K562 (cell line): ENCODE measurements around the gene CFL1. TPM values are rescaled to one million over a fixed set of nuclear protein-coding genes. Genes with fewer than 3 reads are reported as not detected.
A peak's percentile ranks its signal among the peaks of the same experiment; 100 is the strongest.

Source experiments
- ADNP ChIP-seq: fragments of 200-800 bp; sonication (Bioruptor generic); IDR thresholded peaks from 2 replicates; pipeline ENCODE4 v1.6.1; 2016; ENCODE audit warnings: missing genetic modification characterization, missing compliant biosample characterization
- ASH1L ChIP-seq: fragments of 450-650 bp; IDR thresholded peaks from 2 replicates; pipeline ENCODE4 v1.6.1; 2018; ENCODE audit warnings: borderline replicate concordance, mild to moderate bottlenecking, low read depth; ENCODE audit not compliant: partially characterized antibody
- BDP1 ChIP-seq: IDR thresholded peaks from 3 replicates; pipeline ENCODE4 v1.6.1; 2011; ENCODE audit not compliant: insufficient read length, insufficient read depth
- BRD9 ChIP-seq: fragments of 450-650 bp; IDR thresholded peaks from 2 replicates; pipeline ENCODE4 v1.6.1; 2018; ENCODE audit warnings: low read depth; ENCODE audit not compliant: partially characterized antibody
- HDAC8 ChIP-seq: fragments of 450-650 bp; IDR thresholded peaks from 2 replicates; pipeline ENCODE4 v1.6.1; 2016; ENCODE audit warnings: mild to moderate bottlenecking, missing genetic modification characterization, moderate library complexity, missing compliant biosample characterization
- KDM5B ChIP-seq: fragments of 200-600 bp; sonication (generic); IDR thresholded peaks from 2 replicates; pipeline ENCODE4 v1.6.1; 2012; ENCODE audit warnings: low read depth, mild to moderate bottlenecking, moderate library complexity, low read length, control low read depth, inconsistent platforms; ENCODE audit not compliant: insufficient replicate concordance
- MIER1 ChIP-seq: fragments of 450-650 bp; IDR thresholded peaks from 2 replicates; pipeline ENCODE4 v1.6.1; 2016; ENCODE audit warnings: antibody characterized with exemption, mild to moderate bottlenecking, low read depth
- MNT ChIP-seq, 2 experiments: fragments of 450-650 bp; conservative IDR thresholded peaks; 2 replicates each; pipeline ENCODE4 v1.6.1; 2017; ENCODE audit warnings: mild to moderate bottlenecking in 2 of 2, moderate library complexity in 2 of 2
- REST ChIP-seq, 2 experiments: fragments of 450-650 bp; formaldehyde crosslinking in 1 of 2; IDR thresholded peaks; 2 replicates each; pipeline versions ENCODE4 v1.4.0 to v1.6.1; 2014 to 2020; ENCODE audit warnings: mild to moderate bottlenecking in 2 of 2, borderline replicate concordance in 1 of 2, low read depth in 1 of 2
- SIN3A ChIP-seq, 2 experiments: fragments of 150-350 bp in 1 of 2; IDR thresholded peaks; 2 replicates each; pipeline ENCODE4 v1.6.1; 2011 to 2016; ENCODE audit warnings: borderline replicate concordance in 2 of 2, low read depth in 2 of 2, low read length in 2 of 2, mild to moderate bottlenecking in 2 of 2, moderate library complexity in 2 of 2; ENCODE audit not compliant: control insufficient read depth in 1 of 2
- USF1 ChIP-seq: sonication (generic); formaldehyde crosslinking; IDR thresholded peaks from 2 replicates; pipeline ENCODE4 v1.9.0; 2022; ENCODE audit warnings: mild to moderate bottlenecking, missing genetic modification reagents
- XRCC3 ChIP-seq: fragments of 450-650 bp; IDR thresholded peaks from 2 replicates; pipeline ENCODE4 v1.6.1; 2017; ENCODE audit warnings: mild to moderate bottlenecking, moderate library complexity
- XRCC4 ChIP-seq: IDR thresholded peaks from one replicate; pipeline ENCODE4 v1.6.1; 2011; ENCODE audit not compliant: insufficient read depth, insufficient read length; ENCODE audit errors: extremely low read depth
- ZBTB8A ChIP-seq: fragments of 450-650 bp; IDR thresholded peaks from 2 replicates; pipeline ENCODE4 v1.6.1; 2018; ENCODE audit warnings: mild to moderate bottlenecking, moderate library complexity; ENCODE audit not compliant: partially characterized antibody
- polyA plus RNA-seq, 8 experiments: library from polyadenylated mRNA; depleted of rRNA in 4 of 8; stranded (reverse) in 5 of 8; unstranded in 3 of 8; fragments of >200 nt; fragmentation: Nextera tagmentation in 2 of 8; fragmentation: Illumina TruSeq in 1 of 8; extraction: Ambion mirVana in 2 of 8; extraction: Trizol in 1 of 8; gene quantifications; 2 replicates each; pipeline versions ENCODE4 v1.2.1 to v1.2.3, GENCODE V29; 2011 to 2014; ENCODE audit warnings: inconsistent platforms in 1 of 8, missing spikeins in 1 of 8
- total RNA-seq, 7 experiments: library from RNA; depleted of rRNA in 6 of 7; stranded (reverse); fragments of >200 nt in 6 of 7; fragmentation: Illumina TruSeq in 2 of 7; extraction: Trizol in 2 of 7; gene quantifications; 2 replicates each; pipeline versions ENCODE4 v1.2.1 to v1.2.3, GENCODE V29; 2011 to 2021; ENCODE audit warnings: low replicate concordance in 1 of 7

CFL1 gene
- total and polyA plus RNA-seq, 9 of the 15 experiments (the other 6 are each of a cell fraction or from before 2014, with no cell fraction given): 105 to 1,101 (median 859) TPM

- TF ChIP-seq REST (IDR thresholded peaks at IDR 0.05; ENCODE audit: borderline replicate concordance): no peak
- no peak for TF ChIP-seq REST (CRISPR knock-in tag; IDR thresholded peaks at IDR 0.05; ENCODE audit: low read depth)
- TF ChIP-seq XRCC3: no peak
- TF ChIP-seq ZBTB8A: no peak
- TF ChIP-seq KDM5B: peak; percentile 95
- TF ChIP-seq ADNP (tag): no peak
- no peak for TF ChIP-seq MIER1
- peak; percentile 66 to 77; a peak in 3 of 4 replicates for TF ChIP-seq SIN3A (IDR thresholded peaks at IDR 0.05; ENCODE audit: borderline replicate concordance in 2 of 2, control insufficient read depth in 1 of 2, low read depth in 2 of 2, low read length in 2 of 2)
- TF ChIP-seq HDAC8 (tag): 0 out of 2 replicates have a peak, but pooled peaks have one; percentile 21
- peak; percentile 47 to 52; a peak in 2 of 4 replicates for TF ChIP-seq MNT (conservative IDR thresholded peaks at IDR 0.05)
- no peak for TF ChIP-seq USF1 (CRISPR knock-in tag)
- TF ChIP-seq BDP1: no peak
- no peak for TF ChIP-seq BRD9
- TF ChIP-seq ASH1L: no peak
- TF ChIP-seq XRCC4: no peak
Measured at GRCh38 chr11:65857853-65858680, at the start of gene CFL1 (continued).
